ACHN (cell line): ENCODE results near the gene PSD4.
A peak's percentile ranks its signal among the peaks of the same experiment; 100 is the strongest.
"Not testable (repeated sequence)": the region's sequence is repeated elsewhere in the genome, so short reads cannot be mapped to it uniquely, and the experiment has no call there.

ENCODE experiments used
- DNase-seq: peaks from one replicate; pipeline ENCODE4 v3.0.0-alpha.2; 2015
- in situ Hi-C: cut with HindIII; loops from 2 replicates; pipeline ENCODE4 v1.10.0; 2017; ENCODE audit warnings: low sequenced_read_pairs, low pct_ligation_motif_present, low pct_unique_long_range_greater_than_20kb

The PSD4 gene

DNA sequence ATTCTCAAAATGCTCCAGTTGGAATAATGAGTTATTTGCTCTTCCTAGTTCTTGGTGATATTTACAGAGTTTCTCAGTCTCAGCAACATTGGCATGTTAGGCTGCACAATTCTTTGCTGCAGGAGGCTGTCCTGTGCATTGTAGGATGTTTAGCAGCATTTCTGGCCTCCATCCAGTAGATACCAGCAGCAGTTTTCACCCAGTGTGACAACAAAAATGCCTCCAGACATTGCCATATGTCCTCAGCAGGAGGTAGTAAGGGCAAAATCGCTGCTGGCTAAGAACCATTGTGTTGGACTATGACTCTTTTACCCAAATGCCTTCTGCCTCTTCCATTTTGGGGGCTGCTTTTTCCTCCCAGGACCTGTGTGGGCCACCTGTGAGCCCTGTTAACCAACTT lies 54.6 kb downstream of the PSD4 start:
- no peak for DNase-seq
- in situ Hi-C loops: no loop called here

DNA sequence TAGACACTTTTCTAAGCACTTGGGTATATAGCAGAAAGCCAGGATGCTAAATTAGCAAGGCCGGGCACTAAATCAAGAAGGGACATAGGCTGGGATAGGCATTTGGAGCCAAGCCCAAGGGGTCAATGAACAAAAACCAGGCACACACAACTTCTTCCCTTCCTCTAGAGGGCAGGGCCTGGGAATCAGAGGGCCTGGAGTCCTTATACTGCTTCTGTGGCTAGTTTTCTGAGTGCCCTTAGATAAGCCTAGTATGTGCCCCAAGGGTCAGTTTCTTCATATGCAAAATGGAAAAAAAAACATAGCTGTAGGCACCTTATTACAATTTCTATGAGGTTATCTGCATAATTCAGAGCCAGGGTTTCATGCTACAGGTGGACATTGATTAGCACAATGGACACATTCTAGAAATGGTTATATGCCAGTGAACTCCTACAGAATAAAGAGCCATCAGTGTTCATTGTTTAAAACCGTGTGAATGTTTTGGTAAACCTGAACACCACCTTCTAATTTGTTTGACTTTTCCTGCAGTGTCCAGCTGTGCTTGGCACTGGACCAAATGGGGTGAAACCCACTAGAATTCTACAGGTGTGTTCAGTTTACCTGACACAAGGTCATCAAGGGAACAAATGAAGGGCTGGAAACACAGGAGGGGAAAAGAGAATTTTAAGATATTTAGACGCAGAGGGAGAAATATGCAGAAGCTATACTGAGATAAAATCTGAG lies 55.4 kb downstream of the PSD4 start:
- no peak for DNase-seq
- in situ Hi-C loops: no loop called here

DNA sequence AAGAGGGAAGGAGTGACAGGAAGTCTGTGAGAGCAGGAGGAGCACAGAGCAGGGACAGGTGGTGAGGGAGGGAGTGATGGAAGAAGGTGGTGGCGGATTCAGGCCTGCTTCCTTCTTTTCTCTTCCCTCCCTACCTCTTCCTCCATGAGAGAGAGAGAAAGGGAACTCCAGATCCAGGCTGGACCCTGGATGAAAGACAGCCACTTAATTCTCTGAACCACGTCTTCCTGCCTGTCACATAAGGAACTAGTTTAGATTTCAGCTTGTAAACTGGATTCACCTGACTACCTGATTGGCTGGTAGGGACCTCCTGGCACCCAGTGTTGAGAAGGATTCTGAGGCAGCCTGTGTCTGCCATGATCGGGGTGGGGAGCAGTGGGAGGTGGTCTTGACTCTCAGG lies 56.0 kb downstream of the PSD4 start:
- in situ Hi-C loops: no loop called here
- no peak for DNase-seq

DNA sequence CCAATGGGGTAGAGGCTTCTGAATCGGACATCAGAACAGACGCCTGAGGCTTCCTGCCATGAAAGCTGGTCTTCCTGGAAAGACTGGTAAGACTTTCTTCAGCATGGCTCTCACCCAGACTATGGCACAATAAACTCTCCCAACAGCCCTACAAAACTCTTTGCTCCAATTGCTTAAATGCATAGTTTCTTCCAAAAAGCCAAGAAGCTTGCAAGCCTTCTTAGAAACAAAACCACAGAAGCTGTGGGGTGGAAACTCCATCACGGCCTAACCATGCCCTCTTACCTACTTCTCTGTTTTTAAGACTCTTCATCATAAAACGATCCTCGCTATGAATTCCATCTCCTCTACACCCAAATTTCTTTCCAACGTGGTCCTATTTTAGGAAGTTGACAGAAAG lies 56.8 kb downstream of the PSD4 start:
- DNase-seq: no peak
- in situ Hi-C loops: no loop called here

- no peak for DNase-seq
- in situ Hi-C loops: no loop called here
Measured at GRCh38 chr2:113231064-113231463, 57.3 kb downstream of the PSD4 start.

DNA sequence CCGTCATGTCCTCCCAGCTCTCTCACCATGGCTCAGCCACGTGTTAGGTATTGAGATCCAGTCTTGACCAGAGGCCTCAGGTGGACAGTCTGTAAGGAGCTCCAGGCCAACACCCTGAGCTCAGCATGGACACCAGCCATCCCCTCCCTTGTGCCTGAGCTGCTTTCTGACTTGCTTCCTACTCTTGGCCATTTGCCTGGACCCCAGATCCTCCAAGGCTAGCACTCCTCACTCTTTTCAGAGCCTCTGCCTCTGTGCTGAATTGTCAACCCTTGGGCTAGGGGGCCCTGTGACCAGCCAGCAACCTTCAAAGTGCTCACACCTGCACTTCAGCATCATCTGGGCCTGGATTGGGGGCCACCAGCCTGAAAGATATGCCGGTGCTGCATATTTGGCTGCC lies 58.4 kb downstream of the PSD4 start:
- no peak for DNase-seq
- in situ Hi-C loops: no loop called here

DNA sequence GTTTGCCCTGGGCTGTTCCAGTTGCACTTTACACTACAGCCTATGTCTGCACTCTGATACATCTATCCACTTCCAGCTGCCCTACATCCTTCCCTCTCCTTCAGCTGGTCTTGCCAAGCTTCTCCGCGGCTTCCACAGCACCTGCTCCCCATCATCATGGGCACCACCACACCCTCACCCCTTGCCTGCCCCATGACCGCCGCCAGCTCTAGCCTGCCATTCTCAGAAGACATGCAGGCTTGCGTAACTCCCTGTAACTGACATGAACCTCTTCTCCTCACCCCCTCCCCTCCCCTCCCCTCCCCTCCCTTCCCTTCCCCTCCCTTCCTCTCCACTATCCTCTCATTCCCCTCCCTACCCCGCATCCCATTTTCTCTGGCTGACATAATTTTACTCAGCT lies 59.0 kb downstream of the PSD4 start:
- no peak for DNase-seq
- in situ Hi-C loops: no loop called here

DNA sequence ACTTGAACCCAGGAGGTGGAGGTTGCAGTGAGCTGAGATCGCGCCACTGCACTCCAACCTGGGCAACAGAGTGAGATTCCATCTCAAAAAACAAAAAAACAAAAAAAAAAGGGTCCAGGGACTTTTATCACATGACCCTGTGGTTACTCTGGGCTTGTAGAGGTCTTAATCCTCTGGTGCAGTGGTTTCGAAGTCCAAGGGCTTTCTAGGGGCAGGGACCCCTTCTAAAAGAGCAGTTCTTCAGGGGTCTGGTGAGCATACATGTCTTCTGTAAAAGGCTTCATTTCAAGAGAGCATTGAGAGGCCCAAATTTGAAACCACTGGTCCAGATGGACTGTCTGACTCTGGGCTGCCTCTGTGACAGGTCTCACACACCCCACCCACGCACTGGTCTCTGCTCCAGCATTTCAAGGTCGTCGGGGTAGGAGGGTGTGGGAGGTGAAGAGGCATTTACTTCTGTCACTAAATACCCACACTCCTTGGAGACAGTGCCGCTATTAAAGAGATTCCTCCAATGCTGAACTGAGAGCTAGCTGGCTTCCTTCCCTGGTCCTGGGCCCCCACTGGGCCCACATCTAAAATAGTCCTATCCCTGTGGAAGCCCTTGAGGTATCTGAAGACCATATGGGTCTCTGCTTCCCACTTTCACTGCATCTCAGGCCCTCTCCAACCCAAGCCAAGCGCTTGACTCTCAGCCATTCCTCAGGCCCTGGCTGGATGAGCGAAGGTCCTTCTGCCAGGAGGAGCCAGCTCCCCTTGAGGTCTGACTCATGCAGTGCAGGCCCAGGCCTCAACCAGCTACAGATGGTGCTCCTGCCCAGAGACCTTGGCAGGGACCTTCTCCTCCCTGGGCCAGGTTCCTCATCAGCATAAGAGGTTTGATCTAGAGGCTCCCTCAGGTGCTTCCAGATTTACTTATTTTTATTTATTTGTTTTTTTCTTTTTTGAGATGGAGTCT lies 60.1 kb downstream of the PSD4 start:
- DNase-seq: no peak
- in situ Hi-C loops: no loop called here

GRCh38 chr2:113234721-113235346 lies 61.1 kb downstream of the PSD4 start:
- no peak for DNase-seq
- in situ Hi-C loops: no loop called here

DNA sequence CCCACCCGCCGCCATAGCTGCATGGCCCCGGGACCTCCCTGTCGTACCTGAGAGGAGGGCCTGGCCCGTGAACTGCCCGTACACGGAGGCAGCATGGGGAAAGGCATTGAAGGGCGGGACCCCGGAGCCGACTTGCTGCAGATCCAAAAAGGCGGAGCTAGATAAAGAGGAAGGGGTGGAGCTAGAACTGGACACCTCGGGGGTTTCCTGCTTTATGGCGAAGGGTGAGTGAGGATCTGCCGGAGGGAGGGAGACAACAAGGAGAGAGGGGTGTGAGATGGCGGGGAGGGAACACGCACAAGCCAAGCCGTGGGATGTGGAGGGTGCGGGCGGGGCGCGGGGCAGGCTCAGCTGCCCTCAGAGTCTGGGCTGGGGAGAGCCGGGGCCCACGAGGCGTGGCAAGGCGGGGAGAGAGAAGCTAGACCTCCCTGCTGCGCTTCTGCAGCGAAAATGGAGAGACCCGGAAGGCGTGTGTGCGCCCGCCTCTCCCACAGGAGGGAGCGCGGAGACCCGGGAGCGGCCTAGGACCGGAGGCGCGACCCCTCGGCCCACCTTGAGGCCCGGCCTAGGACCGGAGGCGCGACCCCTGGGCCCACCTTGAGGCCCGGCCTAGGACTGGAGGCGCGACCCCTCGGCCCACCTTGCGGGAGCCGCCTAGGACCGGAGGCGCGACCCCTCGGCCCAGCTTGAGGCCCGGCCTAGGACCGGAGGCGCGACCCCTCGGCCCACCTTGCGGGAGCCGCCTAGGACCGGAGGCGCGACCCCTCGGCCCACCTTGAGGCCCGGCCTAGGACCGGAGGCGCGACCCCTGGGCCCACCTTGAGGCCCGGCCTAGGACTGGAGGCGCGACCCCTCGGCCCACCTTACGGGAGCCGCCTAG lies 61.8 kb downstream of the PSD4 start:
- DNase-seq, in situ Hi-C loops: not testable (repeated sequence)

- in situ Hi-C loops: no loop called here
- DNase-seq: no peak
Measured at GRCh38 chr2:113236367-113237159, 62.8 kb downstream of the PSD4 start.

GRCh38 chr2:113237604-113238160 lies 63.9 kb downstream of the PSD4 start:
- in situ Hi-C loops: no loop called here
- no peak for DNase-seq

- in situ Hi-C loops: no loop called here
- no peak for DNase-seq
Measured at GRCh38 chr2:113238871-113239839, 65.4 kb downstream of the PSD4 start.

GRCh38 chr2:113240150-113240914 lies 66.6 kb downstream of the PSD4 start:
- peak; percentile 62 for DNase-seq
- in situ Hi-C loops: no loop called here

- in situ Hi-C loops: no loop called here
- DNase-seq: peak; percentile 100
Measured at GRCh38 chr2:113240915-113241911, 67.4 kb downstream of the PSD4 start.
